ENCODE results near the gene CTAG1A.
"Not testable (repeated sequence)": the region's sequence is repeated elsewhere in the genome, so short reads cannot be mapped to it uniquely, and the experiment has no call there.

GRCh38 chrX:154628960-154629359 lies 44.0 kb downstream of the CTAG1A start:
- not testable (repeated sequence) for TF ChIP-seq CTCF, POLR2A (IDR thresholded peaks at IDR 0.05)

All from transverse colon (tissue), 3 donors.